OCI-LY1 (cell line): ENCODE measurements around the gene PHF8.

Experiments
- H2AFZ ChIP-seq: fragments of 200-600 bp; sonication (generic), shearing (Covaris generic); 2 replicates; pipeline ENCODE4 v1.6.0; 2014; ENCODE audit warnings: antibody characterized with exemption, mild to moderate bottlenecking, low read length
- H3F3A ChIP-seq: fragments of 200-600 bp; sonication (generic), shearing (Covaris generic); 2 replicates; pipeline ENCODE4 v1.6.0; 2014; ENCODE audit warnings: mild to moderate bottlenecking, antibody characterized with exemption, low read length, moderate library complexity; ENCODE audit not compliant: insufficient read depth
- H3K27ac ChIP-seq: fragments of 200-600 bp; sonication (generic); 2 replicates; pipeline ENCODE4 v1.5.1; 2014; ENCODE audit warnings: low read length, mixed run types, mild to moderate bottlenecking, low read depth; ENCODE audit not compliant: poor library complexity, severe bottlenecking
- H3K27me3 ChIP-seq: fragments of 200-600 bp; sonication (generic); 2 replicates; pipeline ENCODE4 v1.6.0; 2014; ENCODE audit warnings: antibody characterized with exemption, mild to moderate bottlenecking, low read length, moderate library complexity; ENCODE audit not compliant: insufficient read depth
- H3K36me3 ChIP-seq: fragments of 200-600 bp; sonication (generic); 2 replicates; pipeline ENCODE4 v1.6.1; 2014; ENCODE audit warnings: mild to moderate bottlenecking, antibody characterized with exemption, low read length, moderate library complexity, mixed read lengths; ENCODE audit not compliant: insufficient read depth
- H3K4me1 ChIP-seq: fragments of 200-600 bp; sonication (generic); 2 replicates; pipeline ENCODE4 v1.5.1; 2014; ENCODE audit warnings: mild to moderate bottlenecking, low read length, moderate library complexity; ENCODE audit not compliant: insufficient read depth, severe bottlenecking
- H3K4me2 ChIP-seq: fragments of 200-600 bp; sonication (generic), shearing (Covaris generic); 2 replicates; pipeline ENCODE4 v1.6.1; 2014; ENCODE audit warnings: low read length
- H3K4me3 ChIP-seq: fragments of 200-600 bp; sonication (generic); 2 replicates; pipeline ENCODE4 v1.5.1; 2014; ENCODE audit warnings: low read length, low read depth, mild to moderate bottlenecking, mixed read lengths; ENCODE audit not compliant: poor library complexity, severe bottlenecking
- H3K79me2 ChIP-seq: fragments of 200-600 bp; shearing (Covaris generic); 2 replicates; pipeline ENCODE4 v1.6.1; 2016; ENCODE audit warnings: mixed run types, low read length, mixed read lengths; ENCODE audit not compliant: insufficient read depth
- H3K9ac ChIP-seq: fragments of 200-600 bp; sonication (generic), shearing (Covaris generic); 2 replicates; pipeline ENCODE4 v1.6.1; 2014; ENCODE audit warnings: mild to moderate bottlenecking, low read length, mixed read lengths
- H3K9me2 ChIP-seq: fragments of 200-600 bp; sonication (generic), shearing (Covaris generic); 2 replicates; pipeline ENCODE4 v1.6.1; 2014; ENCODE audit warnings: low read depth, mild to moderate bottlenecking, low read length, mixed read lengths
- H3K9me3 ChIP-seq: fragments of 200-600 bp; shearing (Covaris generic); 2 replicates; pipeline ENCODE4 v1.6.1; 2014; ENCODE audit warnings: low read length, mixed read lengths
- H4K20me1 ChIP-seq: fragments of 200-600 bp; sonication (generic), shearing (Covaris generic); 2 replicates; pipeline ENCODE4 v1.6.0; 2016; ENCODE audit warnings: mild to moderate bottlenecking, low read length; ENCODE audit not compliant: insufficient read depth
- CTCF ChIP-seq: fragments of 200-600 bp; sonication (generic), shearing (Covaris generic); IDR thresholded peaks from 2 replicates; pipeline ENCODE4 v1.5.1; 2017; ENCODE audit warnings: mild to moderate bottlenecking, antibody characterized with exemption, low read length, moderate library complexity, mixed read lengths
- EZH2 ChIP-seq: fragments of 200-600 bp; sonication (generic), shearing (Covaris generic); IDR thresholded peaks from 2 replicates; pipeline ENCODE4 v1.8.0; 2017; ENCODE audit warnings: borderline replicate concordance, mixed run types, mild to moderate bottlenecking, antibody characterized with exemption, low read length, moderate library complexity, mixed read lengths

Gene PHF8

GRCh38 chrX:53950130-53950733 is 94.0 kb downstream of the PHF8 start:
- H3F3A ChIP-seq: no peaks in the 10 kb centered on the region
- H3K36me3 ChIP-seq: peaks cover 19% of the 10 kb centered on the region
- no peak overlapping the region for H2AFZ ChIP-seq
- H3K27me3 ChIP-seq: no peaks in the 10 kb centered on the region
- H3K27ac ChIP-seq: no peak overlapping the region
- H3K9me2 ChIP-seq: no peaks in the 10 kb centered on the region
- H4K20me1 ChIP-seq: no peaks in the 10 kb centered on the region
- H3K9ac ChIP-seq: no peak overlapping the region
- H3K9me3 ChIP-seq: no peaks in the 10 kb centered on the region
- TF ChIP-seq EZH2: no peak
- no peak for TF ChIP-seq CTCF
- no peak overlapping the region for H3K4me2 ChIP-seq
- H3K4me3 ChIP-seq: no peak overlapping the region
- H3K79me2 ChIP-seq: no peaks in the 10 kb centered on the region
- no peaks in the 10 kb centered on the region for H3K4me1 ChIP-seq

- no peaks in the 10 kb centered on the region for H3K79me2 ChIP-seq
- TF ChIP-seq CTCF: no peak
- TF ChIP-seq EZH2: no peak
- peaks cover 37% of the 10 kb centered on the region for H3K36me3 ChIP-seq
- no peaks in the 10 kb centered on the region for H3F3A ChIP-seq
- H3K9me3 ChIP-seq: no peaks in the 10 kb centered on the region
- H3K4me2 ChIP-seq: no peak overlapping the region
- no peaks in the 10 kb centered on the region for H4K20me1 ChIP-seq
- H3K27ac ChIP-seq: no peak overlapping the region
- no peak overlapping the region for H2AFZ ChIP-seq
- no peak overlapping the region for H3K4me3 ChIP-seq
- no peaks in the 10 kb centered on the region for H3K9me2 ChIP-seq
- no peaks in the 10 kb centered on the region for H3K4me1 ChIP-seq
- H3K27me3 ChIP-seq: no peaks in the 10 kb centered on the region
- H3K9ac ChIP-seq: no peak overlapping the region
Observed at GRCh38 chrX:53940180-53940579, 104.1 kb downstream of the PHF8 start.

GRCh38 chrX:53939127-53939526 is 105.1 kb downstream of the PHF8 start:
- H3K27me3 ChIP-seq: no peaks in the 10 kb centered on the region
- H3K4me1 ChIP-seq: no peaks in the 10 kb centered on the region
- H3K4me3 ChIP-seq: no peak overlapping the region
- H3K79me2 ChIP-seq: no peaks in the 10 kb centered on the region
- H3K36me3 ChIP-seq: peaks cover 37% of the 10 kb centered on the region
- H3K9me3 ChIP-seq: no peaks in the 10 kb centered on the region
- no peak overlapping the region for H3K9ac ChIP-seq
- H3K27ac ChIP-seq: no peak overlapping the region
- no peaks in the 10 kb centered on the region for H4K20me1 ChIP-seq
- no peaks in the 10 kb centered on the region for H3F3A ChIP-seq
- H3K4me2 ChIP-seq: no peak overlapping the region
- TF ChIP-seq CTCF (no peak), EZH2 (no peak)
- no peak overlapping the region for H2AFZ ChIP-seq
- no peaks in the 10 kb centered on the region for H3K9me2 ChIP-seq
